ENCODE results near the gene CD4.
"Not testable (repeated sequence)": the region's sequence is repeated elsewhere in the genome, so short reads cannot be mapped to it uniquely, and the experiment has no call there.

The CD4 gene

GRCh38 chr12:6788972-6789924, at the start of gene CD4:
CD4 (plus strand) TSS chr12:6789528; CDS start chr12:6800139, 10,611 bp downstream.
- peak; percentile 71 for DNase-seq

DNA sequence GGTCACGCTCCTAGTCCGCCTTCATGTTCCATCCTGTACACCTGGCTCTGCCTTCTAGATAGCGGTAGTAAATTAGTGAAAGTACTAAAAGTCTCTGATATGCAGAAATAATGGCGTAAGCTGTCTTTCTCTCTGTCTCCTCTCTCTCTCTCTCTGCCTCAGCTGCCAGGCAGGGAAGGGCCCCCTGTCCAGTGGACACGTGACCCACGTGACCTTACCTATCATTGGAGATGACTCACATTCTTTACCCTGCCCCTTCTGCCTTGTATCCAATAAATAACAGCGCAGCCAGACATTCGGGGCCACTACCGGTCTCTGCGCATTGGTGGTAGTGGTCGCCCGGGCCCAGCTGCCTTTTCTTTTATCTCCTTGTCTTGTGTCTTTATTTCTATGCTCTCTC, 47.2 kb upstream of the CD4 start:
- not testable (repeated sequence) for DNase-seq

DNA sequence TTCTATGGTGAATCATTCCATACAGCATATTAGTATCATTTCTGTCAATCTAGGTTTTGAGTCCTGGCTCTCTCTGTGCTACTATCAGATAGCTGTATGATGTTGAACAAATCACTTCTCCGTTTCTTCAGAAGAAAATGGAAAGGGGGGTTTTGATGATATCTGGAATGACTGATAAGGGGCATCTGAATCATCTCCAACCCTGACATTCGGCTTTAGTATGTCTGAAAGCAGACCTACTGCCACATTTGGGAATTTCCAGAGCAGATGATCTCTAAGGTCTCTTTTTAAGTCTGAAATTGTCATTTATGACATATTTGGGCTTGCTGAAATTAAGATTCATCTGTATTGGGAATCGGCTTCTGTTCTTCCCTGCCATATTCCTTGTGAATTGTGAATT, 46.5 kb upstream of the CD4 start:
- DNase-seq: no peak

DNA sequence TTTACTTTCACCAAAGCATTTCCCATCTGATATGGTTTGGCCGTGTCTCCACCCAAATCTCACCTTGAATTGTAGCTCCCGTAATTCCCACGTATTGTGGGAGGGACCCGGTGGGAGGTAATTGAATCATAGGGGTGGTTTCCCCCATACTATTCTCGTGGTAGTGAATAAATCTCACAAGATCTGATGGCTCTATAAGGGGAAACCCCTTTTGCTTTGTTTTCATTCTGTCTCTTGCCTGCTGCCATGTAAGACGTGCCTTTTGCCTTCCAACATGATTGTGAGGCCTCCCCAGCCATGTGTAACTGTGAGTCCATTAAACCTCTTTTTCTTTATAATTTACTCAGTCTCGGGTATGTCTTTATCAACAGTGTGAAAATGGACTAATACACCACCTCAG, 46.0 kb upstream of the CD4 start:
- DNase-seq: not testable (repeated sequence)

DNA sequence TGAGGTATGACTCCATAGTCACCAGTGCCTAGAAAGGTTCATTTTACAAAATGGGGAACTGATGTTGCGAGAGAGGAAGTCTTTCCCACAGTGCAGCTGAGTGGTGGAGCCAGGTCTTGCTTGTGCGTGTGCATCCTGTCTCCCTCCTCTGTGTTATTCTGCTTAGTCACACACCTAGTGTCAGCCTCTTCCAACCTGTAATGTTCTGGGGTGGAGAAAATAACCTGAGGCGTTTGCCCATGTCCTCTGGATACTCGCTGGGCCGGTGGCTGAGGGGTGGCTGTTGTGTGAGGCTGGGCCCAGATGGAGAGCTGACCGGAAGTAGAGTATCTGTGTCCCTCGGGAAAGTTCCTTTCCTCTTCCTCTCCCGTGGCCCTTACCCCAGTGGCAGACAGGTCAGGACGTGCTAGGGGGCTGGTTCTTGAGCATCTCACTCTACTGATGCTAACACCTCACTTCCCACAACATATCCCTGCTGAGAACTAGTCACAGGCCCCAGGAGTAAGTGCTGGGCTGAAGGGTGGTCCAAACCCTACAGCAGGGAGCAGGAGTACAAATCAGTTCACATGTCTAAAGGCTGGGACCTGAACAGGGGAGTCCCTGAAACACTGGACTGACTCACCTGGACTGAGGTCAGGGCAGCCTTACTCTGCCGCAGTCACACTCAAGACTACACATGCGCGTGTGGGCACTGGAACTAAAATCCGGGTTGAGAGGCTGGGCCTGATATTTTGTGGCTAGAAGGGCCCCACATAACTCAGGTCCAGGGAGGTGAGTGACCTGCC, 43.4 kb upstream of the CD4 start:
- no peak for DNase-seq

DNA sequence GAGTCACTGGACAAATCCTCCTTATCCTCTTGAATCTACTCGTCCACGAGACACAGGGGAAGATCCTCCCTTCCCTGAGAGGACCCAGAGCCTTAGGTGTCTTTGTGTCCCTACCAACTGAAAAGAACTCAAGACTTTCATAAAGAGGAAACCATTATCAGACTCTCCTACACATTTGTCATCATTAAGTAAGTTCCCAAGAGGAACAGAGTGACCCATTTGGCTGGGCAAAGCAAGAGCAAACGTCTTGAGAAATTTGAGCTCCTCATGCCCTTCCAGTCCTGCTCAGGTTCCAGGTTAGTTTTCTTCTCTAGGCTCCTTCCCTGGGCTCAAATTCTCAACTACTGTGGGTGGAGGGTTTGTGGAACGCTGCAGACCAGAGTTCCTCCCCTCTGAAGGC, 42.1 kb upstream of the CD4 start:
- no peak for DNase-seq

GRCh38 chr12:6748761-6749160, 40.6 kb upstream of the CD4 start:
- DNase-seq: no peak

GRCh38 chr12:6750506-6750905, 38.8 kb upstream of the CD4 start:
- no peak for DNase-seq

DNA sequence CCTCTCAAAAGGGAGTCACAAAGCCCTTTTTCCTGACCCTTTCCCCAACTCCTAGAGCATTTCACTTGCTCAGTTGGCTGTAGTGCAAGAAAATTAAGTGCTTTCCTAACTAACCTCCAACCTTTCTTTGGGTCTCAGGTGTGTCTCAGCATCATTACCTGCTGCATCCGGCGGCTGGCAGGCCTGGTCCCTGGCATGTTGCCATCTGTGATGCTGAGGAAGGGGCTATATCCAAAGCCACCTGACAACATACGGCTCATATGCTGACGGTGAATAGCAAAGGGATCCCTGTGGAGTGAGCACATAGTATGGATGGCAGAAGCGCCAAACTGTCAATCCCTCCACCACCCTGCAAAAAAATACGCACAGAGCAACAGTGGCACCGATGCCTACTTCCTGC, 37.6 kb upstream of the CD4 start:
- no peak for DNase-seq

DNA sequence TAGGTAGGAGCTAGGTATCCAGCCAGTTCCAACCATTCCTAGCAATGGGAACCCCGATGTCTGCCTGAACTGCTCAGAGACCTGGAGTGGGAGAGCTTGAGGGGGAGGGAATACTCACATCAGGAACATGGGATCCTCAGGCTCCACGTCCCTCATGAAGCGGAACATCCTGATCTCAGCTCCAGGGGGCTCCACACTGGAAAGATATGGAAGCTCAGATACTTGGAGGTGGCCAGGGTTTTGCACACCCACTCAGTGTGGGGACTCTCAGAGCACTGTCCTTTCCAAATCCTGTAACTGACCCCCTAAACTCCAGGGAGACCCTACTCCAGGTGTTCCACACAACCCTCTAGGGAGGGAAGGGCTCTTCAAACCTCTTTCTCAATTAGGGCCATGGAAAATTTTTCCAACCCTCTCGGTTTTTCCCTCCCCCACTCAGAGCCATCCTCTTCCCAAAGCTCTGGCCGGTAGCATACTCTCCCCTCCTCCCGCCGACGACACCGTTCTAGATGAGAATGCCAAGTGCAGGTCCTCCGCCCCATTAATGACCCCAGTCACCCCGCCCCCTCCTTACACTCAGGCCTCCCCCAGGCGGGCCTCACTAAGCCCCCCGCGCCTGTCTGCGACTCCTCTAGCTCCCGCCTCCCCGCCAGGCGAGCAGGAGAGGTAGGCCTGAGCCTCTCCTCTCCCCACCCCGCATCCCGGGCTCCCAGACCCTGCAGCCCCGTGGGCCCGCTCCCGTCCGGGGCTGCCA, 37.0 kb upstream of the CD4 start:
- DNase-seq: peak; percentile 28

DNA sequence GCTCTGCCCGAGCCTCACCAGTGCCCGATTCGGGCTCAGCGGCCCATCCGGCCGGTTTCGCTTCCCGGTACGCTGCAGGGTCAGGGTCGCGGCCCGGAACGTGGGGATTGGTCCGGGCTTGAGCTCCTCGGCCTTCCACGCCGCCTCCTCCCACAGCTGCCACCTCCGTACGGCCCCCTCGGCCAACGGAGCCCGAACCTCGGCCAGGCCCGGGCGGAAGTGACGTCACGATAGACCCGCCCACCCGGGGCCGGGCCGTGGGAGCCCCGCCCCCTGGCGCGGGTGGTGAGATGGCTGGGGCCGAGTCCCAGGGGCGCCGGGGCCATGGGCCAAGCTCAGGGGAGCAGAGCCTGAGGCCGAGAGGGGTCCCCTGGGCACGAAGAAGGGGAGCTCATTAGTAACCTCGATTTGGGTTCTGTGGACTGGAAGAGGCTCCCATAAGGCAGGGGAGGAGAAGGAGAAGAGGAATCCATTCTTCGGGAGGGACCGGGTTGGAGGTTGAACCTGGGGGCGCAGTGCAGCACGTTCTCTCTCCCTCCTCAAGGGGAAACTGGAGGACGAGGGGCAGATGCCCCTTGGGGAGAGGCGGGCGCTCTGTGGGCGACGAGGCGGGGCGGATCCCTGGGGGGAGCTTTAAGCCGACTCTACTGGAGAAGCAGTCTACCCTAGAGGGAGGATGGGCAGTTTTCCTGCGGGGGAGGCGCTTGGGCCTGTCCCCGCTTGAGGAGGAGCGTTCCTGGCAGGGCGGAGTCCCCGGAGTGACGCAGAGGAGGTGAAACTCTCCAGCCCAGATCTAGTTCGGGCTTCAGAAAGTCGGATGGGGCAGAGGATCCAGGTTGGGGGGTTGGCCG, 36.2 kb upstream of the CD4 start, which contains the start of gene MLF2:
MLF2 (minus strand) TSS at position 221 of the 851 bp plus-strand sequence. CDS start 807 bp downstream, outside the sequence.
- peak; percentile 97 for DNase-seq

GRCh38 chr12:6753772-6754356, 35.5 kb upstream of the CD4 start:
- DNase-seq: no peak

- no peak for DNase-seq
Observed at GRCh38 chr12:6754411-6754810, 34.9 kb upstream of the CD4 start.

DNA sequence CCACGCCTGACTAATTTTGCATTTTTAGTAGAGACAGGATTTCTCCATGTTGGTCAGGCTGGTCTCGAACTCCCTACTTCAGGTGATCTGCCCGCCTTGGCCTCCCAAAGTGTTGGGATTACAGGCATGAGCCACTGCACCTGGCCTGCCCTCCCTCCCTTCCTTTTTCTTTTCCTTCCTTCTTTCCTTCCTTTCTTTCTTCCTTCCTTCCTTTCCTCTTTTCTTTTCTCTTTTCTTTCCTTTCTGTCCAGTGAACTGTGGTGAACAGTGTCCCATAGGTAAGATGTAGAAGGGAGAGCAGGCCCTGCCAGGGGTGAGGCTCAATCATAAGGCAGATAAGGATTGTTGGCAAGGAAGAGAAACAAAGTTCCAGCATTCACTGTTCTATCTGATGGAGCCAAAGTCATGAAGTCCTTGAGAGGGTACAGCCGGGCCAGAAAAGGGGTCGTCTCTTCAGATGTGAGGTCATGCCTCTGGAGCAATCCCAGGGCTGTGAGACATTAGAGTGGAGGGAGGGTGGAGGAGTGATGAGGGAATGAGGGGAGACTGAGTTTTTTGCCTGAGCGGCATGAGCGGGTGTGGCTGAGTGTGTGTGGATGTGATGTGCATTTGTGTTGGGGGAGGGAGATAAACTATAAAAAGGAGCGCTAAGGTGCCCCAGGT, 32.2 kb upstream of the CD4 start:
- DNase-seq: no peak

GRCh38 chr12:6758506-6759095, 30.7 kb upstream of the CD4 start:
- no peak for DNase-seq

GRCh38 chr12:6759741-6760140, 29.6 kb upstream of the CD4 start:
- DNase-seq: no peak

GRCh38 chr12:6763380-6763779, 25.9 kb upstream of the CD4 start:
- DNase-seq: no peak

DNA sequence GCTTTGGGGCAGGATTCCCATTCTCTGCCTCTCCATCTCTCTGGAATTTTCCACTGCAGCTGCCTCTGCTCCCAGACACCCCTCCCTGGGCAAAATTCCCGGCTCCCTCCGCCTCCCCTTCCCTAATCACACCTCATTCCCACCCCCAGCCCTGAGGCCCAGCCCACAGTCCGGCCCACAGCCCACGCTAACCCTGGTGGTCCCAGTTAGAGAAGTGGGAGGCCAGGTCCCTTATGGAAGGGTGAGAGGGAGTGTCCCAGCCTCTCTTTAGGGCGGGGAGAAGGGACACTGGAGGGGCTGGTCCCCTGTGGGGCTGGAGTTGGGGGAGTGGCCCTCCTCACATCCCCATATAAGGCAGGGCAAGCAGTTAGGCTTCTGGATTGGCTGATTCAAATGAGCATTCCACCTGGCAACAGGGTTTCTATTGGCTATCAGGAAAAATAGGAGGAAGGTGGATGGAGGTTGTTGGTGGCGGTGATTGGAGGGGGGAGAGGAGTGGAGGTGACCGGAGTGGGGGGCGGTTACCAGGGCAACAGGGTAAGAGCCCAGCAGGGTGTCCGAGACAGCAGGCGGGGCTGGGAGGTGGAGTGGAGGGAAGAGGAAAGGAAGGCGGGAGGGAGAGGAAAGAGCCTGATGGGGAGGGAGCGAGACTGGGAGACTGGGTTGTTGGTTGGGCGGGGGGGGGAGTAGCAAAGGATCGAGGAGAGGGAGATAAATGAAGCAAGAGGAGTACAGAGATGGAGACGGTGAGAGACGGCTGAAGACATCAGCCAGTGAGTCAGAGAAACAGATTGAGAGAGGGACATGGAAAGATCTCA, 25.1 kb upstream of the CD4 start:
- no peak for DNase-seq

GRCh38 chr12:6765048-6765633, 24.2 kb upstream of the CD4 start:
- no peak for DNase-seq

Measured in stimulated activated CD4-positive, alpha-beta T cell treated with anti-CD3 and anti-CD28 coated beads, Interleukin-12 subunit alpha, Interleukin-12 subunit beta, amount 100 ng/mL, for 4 hours (primary cell).